Caco-2 (cell line): ENCODE measurements around the gene URI1. TPM values are rescaled to one million over a fixed set of nuclear protein-coding genes. Genes with fewer than 3 reads are reported as not detected.
A peak's percentile ranks its signal among the peaks of the same experiment; 100 is the strongest.

Experiments
- BruUV-seq: library from RNA; stranded (reverse); fragments of 400-500 nt; replicated peaks from 2 replicates; lab custom pipeline; 2021; lab: Mats Ljungman, UMichigan
- CTCF ChIA-PET: fragments of 300-600 bp; sonication (Branson Sonifier 250); formaldehyde crosslinking; loops from one replicate; lab custom pipeline; 2022; ENCODE audit warnings: antibody characterized with exemption; lab: Charles Lee
- POLR2A ChIA-PET: fragments of 300-600 bp; sonication (Branson Sonifier 250); formaldehyde crosslinking; loops from one replicate; lab custom pipeline; 2022; ENCODE audit warnings: antibody characterized with exemption; lab: Charles Lee
- DNase-seq, 2 experiments: peaks; one replicate each; pipeline versions ENCODE4 v3.0.0 to v3.0.0-alpha.2; 2020 to 2022
- H3K27me3 ChIP-seq: replicated peaks from 2 replicates; pipeline ENCODE4 v1.6.0; 2011; ENCODE audit warnings: low read length; ENCODE audit not compliant: control insufficient read depth, insufficient read depth
- H3K36me3 ChIP-seq: 2 replicates; pipeline ENCODE4 v1.5.1; 2011; ENCODE audit warnings: low read length; ENCODE audit not compliant: control insufficient read depth, insufficient read depth
- H3K4me1 ChIP-seq: fragments of 250-450 bp; sonication (Bioruptor Pico); 2 replicates; pipeline ENCODE4 v1.5.1; 2020; ENCODE audit warnings: mild to moderate bottlenecking
- H3K4me3 ChIP-seq: 2 replicates; pipeline ENCODE4 v1.5.1; 2011; ENCODE audit warnings: low read depth, mild to moderate bottlenecking, control low read depth, low read length
- H3K9me3 ChIP-seq: fragments of 250-450 bp; sonication (Bioruptor Pico); 2 replicates; pipeline ENCODE4 v1.5.1; 2020; ENCODE audit warnings: mild to moderate bottlenecking, moderate library complexity
- H3K27ac Mint-ChIP-seq: one replicate; pipeline ENCODE4 v1.8.0; 2022; ENCODE audit warnings: mixed read lengths; ENCODE audit not compliant: unreplicated experiment
- H3K27me3 Mint-ChIP-seq: one replicate; pipeline ENCODE4 v1.8.0; 2022; ENCODE audit warnings: mixed read lengths; ENCODE audit not compliant: insufficient read depth, unreplicated experiment
- H3K36me3 Mint-ChIP-seq: one replicate; pipeline ENCODE4 v1.8.0; 2022; ENCODE audit warnings: mild to moderate bottlenecking, mixed read lengths; ENCODE audit not compliant: insufficient read depth, unreplicated experiment
- H3K4me1 Mint-ChIP-seq: one replicate; pipeline ENCODE4 v1.8.0; 2022; ENCODE audit warnings: low read depth, mixed read lengths; ENCODE audit not compliant: unreplicated experiment
- H3K4me3 Mint-ChIP-seq: one replicate; pipeline ENCODE4 v1.8.0; 2022; ENCODE audit warnings: mild to moderate bottlenecking, moderate library complexity, mixed read lengths; ENCODE audit not compliant: unreplicated experiment
- H3K9me3 Mint-ChIP-seq: one replicate; pipeline ENCODE4 v1.8.0; 2022; ENCODE audit warnings: mixed read lengths; ENCODE audit not compliant: unreplicated experiment
- intact Hi-C: fragments of 100-400 bp; cut with micrococcal nuclease; formaldehyde crosslinking; loops from one replicate; pipeline ENCODE4 v1.10.0; 2022; ENCODE audit not compliant: unreplicated experiment
- total RNA-seq: library from RNA; stranded (reverse); gene quantifications from 2 replicates; pipeline ENCODE4 v1.2.3, GENCODE V29; 2022
- TF ChIP-seq, protein P1 (sequence below), 2 experiments: fragments of 200-600 bp in 1 of 2; IDR thresholded peaks; 1 replicate in 1 of 2; 2 replicates in 1 of 2; pipeline versions ENCODE4 v1.5.1 to v1.8.0; 2011 to 2022; ENCODE audit warnings: antibody characterized with exemption in 1 of 2, control low read depth in 1 of 2, inconsistent platforms in 1 of 2, low read depth in 1 of 2, low read length in 1 of 2, mild to moderate bottlenecking in 1 of 2, moderate library complexity in 1 of 2; ENCODE audit not compliant: insufficient read depth in 1 of 2, severe bottlenecking in 1 of 2, unreplicated experiment in 1 of 2

Gene URI1
- total RNA-seq, 1 experiment from 2014 or later: 59.5 TPM

DNA sequence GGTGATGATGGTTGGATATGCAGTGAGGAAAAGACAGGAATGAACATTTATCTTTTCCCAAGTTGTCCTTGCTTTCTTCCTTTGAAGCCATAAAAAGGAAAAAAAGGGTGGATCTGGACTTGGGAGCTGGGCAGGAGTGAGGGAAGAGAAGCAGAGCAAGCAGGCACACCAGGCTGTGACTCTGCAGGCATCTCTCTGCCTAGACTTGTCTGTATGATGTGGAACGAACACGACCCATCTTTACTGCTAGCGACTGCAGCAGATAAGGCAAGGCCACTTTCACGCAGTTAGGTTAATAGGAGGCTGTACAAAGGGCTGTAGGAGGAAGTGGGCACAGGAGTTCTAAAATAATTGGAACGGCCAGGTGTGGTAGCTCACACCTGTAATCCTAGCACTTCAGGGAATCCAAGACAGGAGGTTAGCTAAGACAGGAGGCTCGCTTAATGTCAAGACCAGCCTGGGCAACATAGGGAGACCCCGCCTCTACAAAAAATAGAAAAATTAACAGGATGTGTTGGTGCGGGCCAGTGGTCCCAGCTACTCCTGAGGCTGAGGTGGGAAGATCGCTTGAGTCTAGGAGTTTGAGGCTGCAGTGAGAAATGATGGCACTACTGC lies 961 bp upstream of the URI1 start:
- Histone ChIP-seq H3K9me3 (peaks cover 5% of the 10 kb centered on the region; the same call in 1 of the 2 replicates), H3K27me3 (no peaks in the 10 kb centered on the region), H3K4me3 (no peak overlapping the region), H3K4me1 (0 out of 2 replicates have a peak, but pooled peaks cover 4% of the 10 kb centered on the region), H3K36me3 (no peaks in the 10 kb centered on the region)
- TF ChIP-seq, protein P1, sequence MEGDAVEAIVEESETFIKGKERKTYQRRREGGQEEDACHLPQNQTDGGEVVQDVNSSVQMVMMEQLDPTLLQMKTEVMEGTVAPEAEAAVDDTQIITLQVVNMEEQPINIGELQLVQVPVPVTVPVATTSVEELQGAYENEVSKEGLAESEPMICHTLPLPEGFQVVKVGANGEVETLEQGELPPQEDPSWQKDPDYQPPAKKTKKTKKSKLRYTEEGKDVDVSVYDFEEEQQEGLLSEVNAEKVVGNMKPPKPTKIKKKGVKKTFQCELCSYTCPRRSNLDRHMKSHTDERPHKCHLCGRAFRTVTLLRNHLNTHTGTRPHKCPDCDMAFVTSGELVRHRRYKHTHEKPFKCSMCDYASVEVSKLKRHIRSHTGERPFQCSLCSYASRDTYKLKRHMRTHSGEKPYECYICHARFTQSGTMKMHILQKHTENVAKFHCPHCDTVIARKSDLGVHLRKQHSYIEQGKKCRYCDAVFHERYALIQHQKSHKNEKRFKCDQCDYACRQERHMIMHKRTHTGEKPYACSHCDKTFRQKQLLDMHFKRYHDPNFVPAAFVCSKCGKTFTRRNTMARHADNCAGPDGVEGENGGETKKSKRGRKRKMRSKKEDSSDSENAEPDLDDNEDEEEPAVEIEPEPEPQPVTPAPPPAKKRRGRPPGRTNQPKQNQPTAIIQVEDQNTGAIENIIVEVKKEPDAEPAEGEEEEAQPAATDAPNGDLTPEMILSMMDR (IDR thresholded peaks at IDR 0.05; ENCODE audit: insufficient read depth in 1 of 2, low read depth in 1 of 2, low read length in 1 of 2, severe bottlenecking in 1 of 2, unreplicated experiment in 1 of 2): no peak
- ChIA-PET CTCF (interaction anchor here (0.6 kb wide), 1 partner anchor 446 kb away, joined by 3 read pairs; no protein-coding TSS in a partner anchor), POLR2A (interaction anchor here (0.5 to 1.5 kb wide), 3 partner anchors 17 to 462 kb away, joined by 3 to 5 read pairs (median 4); partner anchors contain the start of gene POP4)
- no TSS peak for BruUV-seq
- peaks cover 14% of the 10 kb centered on the region for H3K9me3 Mint-ChIP-seq
- intact Hi-C loops: loop anchor here (5.0 kb wide), 1 partner anchor 334 kb away; the partner anchor contains the start of gene POP4
- H3K36me3 Mint-ChIP-seq: peaks cover 6% of the 10 kb centered on the region
- DNase-seq: no peak
- H3K4me1 Mint-ChIP-seq: peaks cover 7% of the 10 kb centered on the region
- peak overlapping the region; percentile 98 for H3K4me3 Mint-ChIP-seq
- peak overlapping the region; percentile 80 for H3K27ac Mint-ChIP-seq
- H3K27me3 Mint-ChIP-seq: no peaks in the 10 kb centered on the region

DNA sequence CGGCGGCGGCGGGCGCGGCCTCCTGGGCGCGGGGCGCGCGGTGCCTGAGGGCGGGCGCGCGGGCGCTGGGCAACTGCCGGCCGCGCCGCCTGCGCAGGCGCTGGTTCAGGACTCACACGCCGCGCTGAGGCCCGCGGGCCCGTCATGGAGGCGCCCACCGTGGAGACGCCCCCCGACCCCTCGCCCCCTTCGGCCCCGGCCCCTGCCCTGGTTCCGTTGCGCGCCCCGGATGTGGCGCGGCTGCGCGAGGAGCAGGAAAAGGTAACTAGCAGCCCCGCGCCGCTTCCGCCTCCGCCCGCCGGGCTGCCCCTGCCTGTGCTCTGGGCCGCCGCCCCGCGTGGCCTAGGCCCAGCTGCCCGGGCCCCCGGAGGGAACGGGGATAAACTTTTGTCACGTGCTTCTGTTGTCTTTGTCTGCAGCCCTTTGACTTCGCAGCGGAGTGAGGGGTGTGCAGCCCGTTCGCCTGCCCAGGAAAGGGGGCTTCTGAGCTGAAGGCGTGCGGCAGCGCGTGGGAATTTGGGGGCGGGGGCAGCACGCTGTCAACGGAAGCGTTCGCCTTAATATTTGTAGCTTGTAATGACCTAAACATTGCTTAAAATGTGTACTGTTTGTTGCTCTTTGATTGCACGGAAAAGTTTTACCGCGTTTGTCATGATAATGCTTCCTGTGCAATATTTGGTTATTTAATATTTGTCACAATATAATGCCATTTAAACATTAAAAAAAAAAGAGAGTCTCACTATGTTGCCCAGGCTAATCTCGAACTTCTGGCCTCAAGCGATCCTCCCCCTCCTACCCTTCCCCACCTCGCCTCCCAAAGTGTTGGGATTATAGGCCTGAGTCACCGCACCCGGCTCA lies 594 bp downstream of the URI1 start:
- Mint-ChIP-seq H3K27ac (peak overlapping the region; percentile 92), H3K9me3 (peaks cover 1% of the 10 kb centered on the region), H3K27me3 (no peaks in the 10 kb centered on the region), H3K36me3 (peaks cover 6% of the 10 kb centered on the region), H3K4me1 (peaks cover 14% of the 10 kb centered on the region), H3K4me3 (peak overlapping the region; percentile 98)
- BruUV-seq: no TSS peak
- POLR2A ChIA-PET: interaction anchor here (0.7 to 1.5 kb wide), 4 partner anchors 21 to 708 kb away, joined by 4 to 7 read pairs (median 4); partner anchors contain the start of gene POP4
- intact Hi-C loops: loop anchor here (5.0 kb wide), 1 partner anchor 335 kb away; the partner anchor contains the start of gene POP4
- DNase-seq: peak; percentile 62 to 74
- Histone ChIP-seq H3K36me3 (no peaks in the 10 kb centered on the region), H3K27me3 (no peaks in the 10 kb centered on the region), H3K4me1 (peaks cover 10% of the 10 kb centered on the region), H3K4me3 (peak overlapping the region; percentile 56), H3K9me3 (no peaks in the 10 kb centered on the region)
- TF ChIP-seq, protein P1 (IDR thresholded peaks at IDR 0.05; ENCODE audit: insufficient read depth in 1 of 2, low read depth in 1 of 2, low read length in 1 of 2, severe bottlenecking in 1 of 2, unreplicated experiment in 1 of 2): no peak
- CTCF ChIA-PET: no interaction called here

DNA sequence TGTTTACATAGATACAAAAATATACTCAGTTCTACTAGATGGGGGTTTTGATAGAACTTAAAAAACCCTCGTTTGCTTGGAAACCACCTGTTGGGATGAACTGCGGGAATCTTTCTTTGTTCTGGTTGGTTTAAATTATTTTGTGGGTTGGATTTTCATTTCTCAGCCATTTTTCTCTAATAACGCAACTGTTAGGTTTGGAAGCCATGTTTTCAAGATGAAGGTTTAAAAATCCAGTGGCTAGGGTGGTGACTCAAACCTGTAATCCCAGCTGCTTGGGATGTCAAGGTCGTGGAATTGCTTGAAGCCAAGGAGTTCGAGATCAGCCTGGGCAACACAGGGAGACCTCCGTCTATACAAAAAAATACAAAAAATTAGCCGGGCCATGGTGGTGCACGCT lies 1.6 kb downstream of the URI1 start:
- no TSS peak for BruUV-seq
- Mint-ChIP-seq H3K4me3 (peak overlapping the region; percentile 98), H3K9me3 (no peaks in the 10 kb centered on the region), H3K4me1 (peaks cover 14% of the 10 kb centered on the region), H3K27me3 (no peaks in the 10 kb centered on the region), H3K27ac (peak overlapping the region; percentile 92), H3K36me3 (peaks cover 10% of the 10 kb centered on the region)
- no peaks in the 10 kb centered on the region for H3K27me3 ChIP-seq
- ChIA-PET CTCF (no interaction called here), POLR2A (no interaction called here)
- TF ChIP-seq, protein P1 (IDR thresholded peaks at IDR 0.05; ENCODE audit: insufficient read depth in 1 of 2, low read depth in 1 of 2, low read length in 1 of 2, severe bottlenecking in 1 of 2, unreplicated experiment in 1 of 2): no peak
- peaks cover 16% of the 10 kb centered on the region for H3K4me1 ChIP-seq
- peak overlapping the region; percentile 56 for H3K4me3 ChIP-seq
- intact Hi-C loops: loop anchor here (5.0 kb wide), 1 partner anchor 336 kb away; the partner anchor contains the start of gene POP4
- H3K36me3 ChIP-seq: no peaks in the 10 kb centered on the region
- no peak for DNase-seq
- H3K9me3 ChIP-seq: no peaks in the 10 kb centered on the region
